K562 (cell line): ENCODE results near the gene ADRB1. TPM values are rescaled to one million over a fixed set of nuclear protein-coding genes. Genes with fewer than 3 reads are reported as not detected.

Experiments
- ATAC-seq: fragments of 200-7000 bp; cut with Tn5 transposase; 3 replicates; pipeline ENCODE4 v1.9.1; 2020; ENCODE audit warnings: moderate library complexity
- BruUV-seq: library from RNA; stranded (reverse); fragments of 400-500 nt; replicated peaks from 2 replicates; lab custom pipeline; 2021; lab: Mats Ljungman, UMichigan
- CTCF ChIA-PET: fragments of 300-600 bp; formaldehyde crosslinking; extraction: SDS; loops from one replicate; lab custom pipeline; 2021; ENCODE audit warnings: low intra/inter-chr PET ratio; lab: Yijun Ruan, JAX
- POLR2A ChIA-PET: fragments of 300-600, 350-650 bp; sonication (Branson Sonifier 250); formaldehyde crosslinking; extraction: SDS; loops from one replicate; lab custom pipeline; 2021; ENCODE audit warnings: antibody characterized with exemption, inconsistent platforms; lab: Yijun Ruan, JAX
- DNase-seq, 4 experiments: peaks; one replicate each; pipeline versions ENCODE4 v3.0.0 to v3.0.0-alpha.2; 2011 to 2018; ENCODE audit warnings: low spot score in 3 of 4, mixed read lengths in 3 of 4; ENCODE audit errors: extremely low read depth in 1 of 4
- FAIRE-seq: peaks from 2 replicates; lab custom pipeline; 2011; peaks lifted over from hg19 to GRCh38; lab: Jason Lieb, UNC
- H2AFZ ChIP-seq: 2 replicates; pipeline ENCODE4 v1.6.0; 2011; ENCODE audit warnings: low read depth, low read length, control low read depth, inconsistent platforms
- H3K27ac ChIP-seq: fragments of 200-600 bp; 3 replicates; pipeline ENCODE4 v1.8.0; 2011; ENCODE audit warnings: low read depth, mild to moderate bottlenecking, control low read depth, inconsistent platforms, low read length, moderate library complexity, mixed read lengths; ENCODE audit errors: extremely low read depth
- H3K27me3 ChIP-seq, 2 experiments: fragments of 300-600 bp in 1 of 2; 2 replicates in 1 of 2; 3 replicates in 1 of 2; pipeline versions ENCODE4 v1.6.0 to v1.8.0; 2011; ENCODE audit warnings: inconsistent platforms in 2 of 2, low read length in 2 of 2, mild to moderate bottlenecking in 1 of 2, mixed read lengths in 1 of 2, moderate library complexity in 1 of 2; ENCODE audit not compliant: control insufficient read depth in 2 of 2, insufficient read depth in 2 of 2
- H3K36me3 ChIP-seq: fragments of 300-600 bp; 3 replicates; pipeline ENCODE4 v1.8.0; 2011; ENCODE audit warnings: mild to moderate bottlenecking, low read length, inconsistent platforms; ENCODE audit not compliant: control insufficient read depth, insufficient read depth
- H3K4me1 ChIP-seq, 2 experiments: fragments of 200-600 bp in 1 of 2; replicated peaks in 1 of 2; 2 replicates in 1 of 2; 3 replicates in 1 of 2; pipeline versions ENCODE4 v1.5.1 to v1.8.0; 2011; ENCODE audit warnings: inconsistent platforms in 2 of 2, low read length in 2 of 2, mild to moderate bottlenecking in 1 of 2, mixed read lengths in 1 of 2, moderate library complexity in 1 of 2; ENCODE audit not compliant: control insufficient read depth in 2 of 2, insufficient read depth in 2 of 2
- H3K4me2 ChIP-seq: 2 replicates; pipeline ENCODE4 v1.6.1; 2011; ENCODE audit warnings: low read length, control low read depth, inconsistent platforms, mixed read lengths; ENCODE audit not compliant: insufficient read depth
- H3K4me3 ChIP-seq: fragments of 200-600 bp; sonication (generic), shearing (Covaris generic); 2 replicates; pipeline ENCODE4 v1.5.1; 2016; ENCODE audit warnings: control low read depth, inconsistent platforms
- H3K79me2 ChIP-seq: fragments of 200-600 bp; 3 replicates; pipeline ENCODE4 v1.8.0; 2011; ENCODE audit warnings: low read length, inconsistent platforms; ENCODE audit not compliant: control insufficient read depth, insufficient read depth
- H3K9ac ChIP-seq, 2 experiments: 2 replicates each; pipeline versions ENCODE4 v1.6.0 to v1.6.1; 2011; ENCODE audit warnings: low read depth in 2 of 2, low read length in 2 of 2, control low read depth in 1 of 2, inconsistent platforms in 1 of 2, mild to moderate bottlenecking in 1 of 2, mixed read lengths in 1 of 2; ENCODE audit not compliant: insufficient read depth in 1 of 2
- H3K9me1 ChIP-seq: one replicate; pipeline ENCODE4 v1.6.0; 2011; ENCODE audit warnings: inconsistent platforms, mild to moderate bottlenecking, low read length, moderate library complexity; ENCODE audit not compliant: control insufficient read depth, insufficient read depth
- H3K9me3 ChIP-seq: replicated peaks from 2 replicates; pipeline ENCODE4 v1.5.1; 2011; ENCODE audit warnings: low read depth, low read length, inconsistent platforms; ENCODE audit not compliant: control insufficient read depth, insufficient read depth
- H4K20me1 ChIP-seq: replicated peaks from 2 replicates; pipeline ENCODE4 v1.6.1; 2011; ENCODE audit warnings: low read length, inconsistent platforms, mixed read lengths; ENCODE audit not compliant: control insufficient read depth, insufficient read depth
- E2F3 ChIP-seq: fragments of 250-450 bp; sonication (Bioruptor Pico); IDR thresholded peaks from 2 replicates; pipeline ENCODE4 v1.4.0; 2020; ENCODE audit warnings: mild to moderate bottlenecking
- ELK1 ChIP-seq: sonication (generic); formaldehyde crosslinking; IDR thresholded peaks from 2 replicates; pipeline ENCODE4 v1.8.1; 2022; ENCODE audit warnings: missing genetic modification reagents
- FOXJ3 ChIP-seq: sonication (generic); formaldehyde crosslinking; IDR thresholded peaks from 2 replicates; pipeline ENCODE4 v1.4.0; 2020; ENCODE audit warnings: mild to moderate bottlenecking, missing genetic modification reagents
- FOXK2 ChIP-seq, 2 experiments: fragments of 450-650 bp; IDR thresholded peaks in 1 of 2; conservative IDR thresholded peaks in 1 of 2; 2 replicates each; pipeline ENCODE4 v1.6.1; 2016; ENCODE audit warnings: low read depth in 2 of 2, mild to moderate bottlenecking in 1 of 2
- ILF3 ChIP-seq: fragments of 450-650 bp; IDR thresholded peaks from 2 replicates; pipeline ENCODE4 v1.6.1; 2018; ENCODE audit warnings: antibody characterized with exemption, mild to moderate bottlenecking, moderate library complexity, borderline replicate concordance
- MTA1 ChIP-seq: fragments of 450-650 bp; IDR thresholded peaks from 2 replicates; pipeline ENCODE4 v1.6.1; 2017; ENCODE audit warnings: borderline replicate concordance
- NBN ChIP-seq: fragments of 450-650 bp; IDR thresholded peaks from 2 replicates; pipeline ENCODE4 v1.6.1; 2016; ENCODE audit warnings: low read depth, mild to moderate bottlenecking
- POLR2H ChIP-seq: IDR thresholded peaks from 2 replicates; pipeline ENCODE4 v1.6.1; 2016; ENCODE audit warnings: missing genetic modification characterization, low read depth, mild to moderate bottlenecking, control low read depth, missing compliant biosample characterization, moderate library complexity
- SMARCA5 ChIP-seq: fragments of 450-650 bp; IDR thresholded peaks from 2 replicates; pipeline ENCODE4 v1.6.1; 2016
- TAF9B ChIP-seq: fragments of 450-650 bp; IDR thresholded peaks from 2 replicates; pipeline ENCODE4 v1.6.1; 2018; ENCODE audit warnings: mild to moderate bottlenecking; ENCODE audit not compliant: partially characterized antibody
- YBX1 ChIP-seq: fragments of 450-650 bp; IDR thresholded peaks from 2 replicates; pipeline ENCODE4 v1.7.1; 2016; ENCODE audit warnings: mild to moderate bottlenecking
- ZSCAN32 ChIP-seq: fragments of 450-650 bp; formaldehyde crosslinking; IDR thresholded peaks from 2 replicates; pipeline ENCODE4 v1.4.0; 2020; ENCODE audit warnings: mild to moderate bottlenecking, moderate library complexity
- WGBS: fragments of 100-300 bp; shearing (Covaris generic); methylation state at CpG from one replicate; pipeline ENCODE4 v1.1.6; 2016; ENCODE audit warnings: low coverage, mixed read lengths; ENCODE audit not compliant: insufficient coverage; ENCODE audit errors: missing lambda C conversion rate; 5-methylcytosine and 5-hydroxymethylcytosine counted together
- in situ Hi-C: fragments of 300-500 bp; cut with MboI; formaldehyde crosslinking; loops from 4 replicates; pipeline ENCODE4 v1.15.0; 2018; ENCODE audit warnings: inconsistent platforms, mixed read lengths
- intact Hi-C: fragments of 100-400 bp; cut with micrococcal nuclease; formaldehyde crosslinking; loops from 2 replicates; pipeline ENCODE4 v1.14.2; 2022
- polyA plus RNA-seq, 8 experiments: library from polyadenylated mRNA; depleted of rRNA in 4 of 8; stranded (reverse) in 5 of 8; unstranded in 3 of 8; fragments of >200 nt; fragmentation: Nextera tagmentation in 2 of 8; fragmentation: Illumina TruSeq in 1 of 8; extraction: Ambion mirVana in 2 of 8; extraction: Trizol in 1 of 8; gene quantifications; 2 replicates each; pipeline versions ENCODE4 v1.2.1 to v1.2.3, GENCODE V29; 2011 to 2014; ENCODE audit warnings: inconsistent platforms in 1 of 8, missing spikeins in 1 of 8
- total RNA-seq, 7 experiments: library from RNA; depleted of rRNA in 6 of 7; stranded (reverse); fragments of >200 nt in 6 of 7; fragmentation: Illumina TruSeq in 2 of 7; extraction: Trizol in 2 of 7; gene quantifications; 2 replicates each; pipeline versions ENCODE4 v1.2.1 to v1.2.3, GENCODE V29; 2011 to 2021; ENCODE audit warnings: low replicate concordance in 1 of 7
- TF ChIP-seq, protein P1 (sequence below): fragments of 250-450 bp; sonication (Bioruptor Pico); IDR thresholded peaks from 2 replicates; pipeline ENCODE4 v1.6.1; 2021; ENCODE audit warnings: mild to moderate bottlenecking
- TF ChIP-seq, protein P2 (sequence below): fragments of 200-800 bp; sonication (Bioruptor generic); IDR thresholded peaks from 2 replicates; pipeline ENCODE4 v1.6.1; 2016; ENCODE audit warnings: missing genetic modification characterization, missing compliant biosample characterization

ADRB1 gene
- total and polyA plus RNA-seq, 9 of the 15 experiments (the other 6 are each of a cell fraction or from before 2014, with no cell fraction given): 0.07 to 0.11 (median 0.09) TPM; not detected in 6

- no peaks in the 10 kb centered on the region for H3K9me1 ChIP-seq
- H3K9ac ChIP-seq: no peak overlapping the region
- H3K4me3 ChIP-seq: no peak overlapping the region
- H3K36me3 ChIP-seq: no peaks in the 10 kb centered on the region
- peaks cover 2 to 4% of the 10 kb centered on the region in 2 experiments; a peak in 3 of 5 replicates for H3K27me3 ChIP-seq
- no peak overlapping the region for H3K4me2 ChIP-seq
- no peak for TF ChIP-seq ELK1 (CRISPR knock-in tag)
- no peak for TF ChIP-seq SMARCA5
- TF ChIP-seq MTA1: no peak
- no peak for TF ChIP-seq NBN
- TF ChIP-seq ZSCAN32 (CRISPR knock-in tag): no peak
- TF ChIP-seq, protein P1, sequence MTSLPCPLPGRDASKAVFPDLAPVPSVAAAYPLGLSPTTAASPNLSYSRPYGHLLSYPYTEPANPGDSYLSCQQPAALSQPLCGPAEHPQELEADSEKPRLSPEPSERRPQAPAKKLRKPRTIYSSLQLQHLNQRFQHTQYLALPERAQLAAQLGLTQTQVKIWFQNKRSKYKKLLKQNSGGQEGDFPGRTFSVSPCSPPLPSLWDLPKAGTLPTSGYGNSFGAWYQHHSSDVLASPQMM (CRISPR knock-in tag): no peak
- TF ChIP-seq POLR2H (tag): no peak
- TF ChIP-seq TAF9B: no peak
- TF ChIP-seq E2F3: no peak
- TF ChIP-seq ILF3: no peak
- no peak for TF ChIP-seq FOXK2 (conservative IDR thresholded peaks at IDR 0.05 in 1 of 2, IDR thresholded peaks at IDR 0.05 in 1 of 2; ENCODE audit: low read depth in 2 of 2)
- TF ChIP-seq FOXJ3 (CRISPR knock-in tag): no peak
- TF ChIP-seq YBX1: no peak
- TF ChIP-seq, protein P2, sequence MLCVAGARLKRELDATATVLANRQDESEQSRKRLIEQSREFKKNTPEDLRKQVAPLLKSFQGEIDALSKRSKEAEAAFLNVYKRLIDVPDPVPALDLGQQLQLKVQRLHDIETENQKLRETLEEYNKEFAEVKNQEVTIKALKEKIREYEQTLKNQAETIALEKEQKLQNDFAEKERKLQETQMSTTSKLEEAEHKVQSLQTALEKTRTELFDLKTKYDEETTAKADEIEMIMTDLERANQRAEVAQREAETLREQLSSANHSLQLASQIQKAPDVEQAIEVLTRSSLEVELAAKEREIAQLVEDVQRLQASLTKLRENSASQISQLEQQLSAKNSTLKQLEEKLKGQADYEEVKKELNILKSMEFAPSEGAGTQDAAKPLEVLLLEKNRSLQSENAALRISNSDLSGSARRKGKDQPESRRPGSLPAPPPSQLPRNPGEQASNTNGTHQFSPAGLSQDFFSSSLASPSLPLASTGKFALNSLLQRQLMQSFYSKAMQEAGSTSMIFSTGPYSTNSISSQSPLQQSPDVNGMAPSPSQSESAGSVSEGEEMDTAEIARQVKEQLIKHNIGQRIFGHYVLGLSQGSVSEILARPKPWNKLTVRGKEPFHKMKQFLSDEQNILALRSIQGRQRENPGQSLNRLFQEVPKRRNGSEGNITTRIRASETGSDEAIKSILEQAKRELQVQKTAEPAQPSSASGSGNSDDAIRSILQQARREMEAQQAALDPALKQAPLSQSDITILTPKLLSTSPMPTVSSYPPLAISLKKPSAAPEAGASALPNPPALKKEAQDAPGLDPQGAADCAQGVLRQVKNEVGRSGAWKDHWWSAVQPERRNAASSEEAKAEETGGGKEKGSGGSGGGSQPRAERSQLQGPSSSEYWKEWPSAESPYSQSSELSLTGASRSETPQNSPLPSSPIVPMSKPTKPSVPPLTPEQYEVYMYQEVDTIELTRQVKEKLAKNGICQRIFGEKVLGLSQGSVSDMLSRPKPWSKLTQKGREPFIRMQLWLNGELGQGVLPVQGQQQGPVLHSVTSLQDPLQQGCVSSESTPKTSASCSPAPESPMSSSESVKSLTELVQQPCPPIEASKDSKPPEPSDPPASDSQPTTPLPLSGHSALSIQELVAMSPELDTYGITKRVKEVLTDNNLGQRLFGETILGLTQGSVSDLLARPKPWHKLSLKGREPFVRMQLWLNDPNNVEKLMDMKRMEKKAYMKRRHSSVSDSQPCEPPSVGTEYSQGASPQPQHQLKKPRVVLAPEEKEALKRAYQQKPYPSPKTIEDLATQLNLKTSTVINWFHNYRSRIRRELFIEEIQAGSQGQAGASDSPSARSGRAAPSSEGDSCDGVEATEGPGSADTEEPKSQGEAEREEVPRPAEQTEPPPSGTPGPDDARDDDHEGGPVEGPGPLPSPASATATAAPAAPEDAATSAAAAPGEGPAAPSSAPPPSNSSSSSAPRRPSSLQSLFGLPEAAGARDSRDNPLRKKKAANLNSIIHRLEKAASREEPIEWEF (CRISPR knock-in tag): no peak
- in situ Hi-C loops: no loop called here
- ChIA-PET POLR2A (no interaction called here), CTCF (no interaction called here)
- H2AFZ ChIP-seq: no peak overlapping the region
- ATAC-seq (no peak), DNase-seq (no peak), FAIRE-seq (no peak)
- no peak overlapping the region for H3K27ac ChIP-seq
- no TSS peak for BruUV-seq
- H3K79me2 ChIP-seq: no peaks in the 10 kb centered on the region
- WGBS: 21% methylated on average over 3 of the region's 3 CpGs
- no peaks in the 10 kb centered on the region for H3K4me1 ChIP-seq
- H3K9me3 ChIP-seq: no peaks in the 10 kb centered on the region
- H4K20me1 ChIP-seq: no peaks in the 10 kb centered on the region
- intact Hi-C loops: no loop called here
Measured at GRCh38 chr10:114051714-114052113, 8.0 kb downstream of the ADRB1 start.
